Measurements from ENCODE around the gene TM9SF1.
"Not testable (repeated sequence)": the region's sequence is repeated elsewhere in the genome, so short reads cannot be mapped to it uniquely, and the experiment has no call there.

TM9SF1 gene

DNA sequence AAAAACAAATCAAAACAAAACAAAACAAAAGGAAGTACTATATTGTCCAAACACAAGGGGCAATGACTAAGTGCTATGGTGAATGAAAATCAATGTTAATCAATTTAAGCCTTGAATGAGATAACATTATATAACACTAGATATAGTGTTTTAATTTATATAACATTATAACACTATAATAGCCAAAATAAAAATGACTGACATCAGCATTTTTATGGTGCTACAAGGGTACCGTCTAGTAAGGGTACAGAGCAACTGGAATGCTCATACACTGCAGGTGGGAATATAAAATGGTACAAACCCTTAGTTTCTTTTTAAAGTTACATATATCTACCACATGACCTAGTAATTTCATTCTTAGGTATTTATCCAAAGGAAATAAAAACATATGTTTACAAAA lies 31.2 kb upstream of the TM9SF1 start:
- DNase-seq (ENCODE audit: extremely low read depth in 1 of 2, low read depth in 1 of 2): no peak

DNA sequence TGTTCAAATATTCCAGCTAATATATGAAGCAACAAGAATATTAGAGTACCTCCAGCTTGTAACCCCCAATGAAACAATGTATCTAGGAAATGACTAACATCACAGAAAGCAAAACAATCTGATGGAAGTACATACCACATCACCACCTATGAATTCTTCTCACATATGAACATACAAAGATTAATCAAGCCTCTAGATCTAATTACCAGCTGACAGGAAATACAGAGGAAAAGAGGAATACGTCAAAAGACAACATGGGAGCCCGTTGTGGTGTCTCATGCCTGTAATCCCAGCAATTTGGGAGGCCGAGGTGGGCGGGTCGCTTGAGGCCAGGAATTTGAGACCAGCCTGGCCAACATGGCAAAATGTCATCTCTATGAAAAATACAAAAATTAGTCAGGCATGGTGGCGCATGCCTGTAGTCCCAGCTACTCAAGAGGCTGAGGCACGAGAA lies 29.4 kb upstream of the TM9SF1 start:
- no peak for DNase-seq (ENCODE audit: extremely low read depth in 1 of 2, low read depth in 1 of 2)

GRCh38 chr14:24222987-24223386 lies 27.7 kb upstream of the TM9SF1 start:
- DNase-seq (ENCODE audit: extremely low read depth in 1 of 2, low read depth in 1 of 2): not testable (repeated sequence)

DNA sequence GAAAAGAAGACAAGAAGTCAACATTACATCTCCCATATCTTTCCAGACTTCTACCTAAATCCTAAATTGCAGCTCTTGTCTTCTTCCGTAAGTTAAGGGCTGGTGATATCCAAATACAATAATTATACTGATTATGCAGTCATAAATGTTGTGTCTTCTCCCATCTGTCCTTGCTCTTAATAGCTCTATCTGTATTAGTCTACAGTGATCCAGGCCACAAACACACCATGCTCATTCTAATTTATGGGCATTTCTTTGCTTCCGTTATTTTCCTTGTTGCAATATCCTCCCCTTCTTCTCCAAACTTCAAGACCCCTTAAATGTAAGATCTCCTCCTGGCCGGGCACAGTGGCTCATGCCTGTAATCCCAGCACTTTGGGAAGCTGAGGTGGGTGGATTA lies 24.3 kb upstream of the TM9SF1 start:
- DNase-seq (ENCODE audit: extremely low read depth in 1 of 2, low read depth in 1 of 2): no peak

DNA sequence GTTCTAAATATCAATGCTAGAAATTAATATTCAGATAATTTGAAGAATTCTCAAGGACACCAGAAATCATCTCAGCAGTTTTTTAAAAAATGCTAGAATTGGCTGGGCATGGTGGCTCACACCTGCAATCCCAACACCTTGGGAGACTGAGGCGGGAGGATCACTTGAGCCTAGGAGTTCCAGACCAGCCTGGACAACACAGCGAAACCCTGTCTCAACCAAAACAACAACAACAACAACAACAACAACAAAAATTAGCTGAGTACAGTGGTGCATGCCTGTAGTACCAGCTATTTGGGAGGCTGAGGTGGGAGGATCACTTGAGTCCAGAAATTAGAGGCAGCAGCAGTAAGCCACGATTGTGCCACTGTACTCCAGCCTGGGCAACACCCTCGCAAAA lies 23.8 kb upstream of the TM9SF1 start:
- DNase-seq (ENCODE audit: extremely low read depth in 1 of 2, low read depth in 1 of 2): no peak

DNA sequence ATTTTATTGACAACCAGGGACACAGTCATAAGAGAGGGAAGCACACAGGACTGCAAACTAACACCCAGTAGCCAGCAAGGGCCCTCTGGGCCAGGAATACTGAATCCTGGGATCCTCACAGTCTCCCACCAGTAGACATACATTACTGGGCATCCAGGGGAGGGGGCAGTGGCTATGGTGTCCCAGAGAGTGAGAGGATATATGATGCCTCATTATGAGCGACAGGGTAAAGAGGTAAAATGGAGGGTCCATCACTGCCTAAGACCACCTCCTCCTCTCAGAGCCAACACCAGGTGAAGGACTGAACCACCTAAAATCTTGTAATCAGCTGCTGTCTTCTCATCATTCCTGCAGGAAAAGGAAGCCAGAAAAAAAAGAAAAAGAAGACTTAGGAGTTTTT lies 21.6 kb upstream of the TM9SF1 start:
- not testable (repeated sequence) for DNase-seq (ENCODE audit: extremely low read depth in 1 of 2, low read depth in 1 of 2)

DNA sequence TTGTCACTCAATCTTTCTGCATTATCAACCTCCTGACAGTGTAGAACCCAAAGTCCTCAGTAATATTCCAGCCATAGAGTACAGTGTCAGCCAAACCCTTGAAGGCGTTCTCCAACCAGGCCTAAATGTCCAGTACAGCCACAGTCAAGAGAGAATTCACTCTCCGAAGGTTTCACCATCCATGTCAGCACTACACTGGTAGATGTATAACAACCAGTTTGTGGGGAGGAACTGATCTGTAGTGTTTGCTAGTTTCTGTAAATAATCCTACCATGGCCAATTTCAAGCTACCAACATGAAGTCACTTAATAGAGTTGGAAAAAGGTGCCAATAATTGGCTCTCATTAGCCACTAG lies 21.1 kb upstream of the TM9SF1 start:
- DNase-seq (ENCODE audit: extremely low read depth in 1 of 2, low read depth in 1 of 2): no peak

DNA sequence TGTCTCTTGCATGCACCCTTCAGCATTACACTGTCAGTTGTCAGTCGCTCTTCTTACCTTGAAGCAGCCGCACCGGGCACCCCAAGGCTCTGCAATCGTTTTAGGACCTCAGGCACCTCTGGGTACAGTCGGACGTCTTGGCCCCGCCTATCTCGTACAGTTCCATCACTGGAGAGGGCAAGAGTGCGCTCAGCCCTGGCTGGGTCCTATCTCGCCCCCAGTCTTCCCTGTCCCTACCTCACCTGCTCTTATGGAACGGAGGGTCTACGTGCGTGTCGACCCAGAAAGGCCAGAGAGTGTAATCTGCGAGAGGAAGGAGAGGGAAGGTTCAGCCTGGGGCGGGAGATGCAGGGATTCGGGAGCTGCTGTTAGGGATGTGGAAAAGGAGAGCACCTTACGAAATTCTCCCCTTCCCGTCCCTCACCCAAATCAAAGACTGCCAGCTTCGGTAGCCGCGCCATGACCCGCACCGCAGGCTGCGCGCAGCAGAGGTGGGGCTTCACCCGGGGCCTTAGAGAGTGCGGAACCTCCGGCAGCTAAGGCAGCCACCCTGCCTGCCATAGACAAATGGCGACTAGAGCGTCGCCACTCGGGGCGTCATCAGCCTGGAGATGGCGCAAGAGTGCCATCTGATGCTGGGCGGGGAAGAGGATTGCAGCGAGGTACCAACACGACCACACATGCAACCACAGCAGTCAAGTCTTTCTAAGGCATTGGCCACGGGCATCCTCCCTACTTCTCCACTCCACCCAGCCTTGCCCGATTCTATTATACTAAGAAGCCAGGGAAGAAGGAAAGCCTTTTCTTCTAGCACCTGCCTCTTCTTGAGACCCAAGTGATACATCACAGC lies 20.5 kb upstream of the TM9SF1 start, which contains the start of gene MDP1:
MDP1 (minus strand) TSS at position 572 of the 850 bp plus-strand sequence; CDS start at position 461, 111 bp downstream.
- DNase-seq (ENCODE audit: extremely low read depth in 1 of 2, low read depth in 1 of 2): peak; percentile 62 to 83

DNA sequence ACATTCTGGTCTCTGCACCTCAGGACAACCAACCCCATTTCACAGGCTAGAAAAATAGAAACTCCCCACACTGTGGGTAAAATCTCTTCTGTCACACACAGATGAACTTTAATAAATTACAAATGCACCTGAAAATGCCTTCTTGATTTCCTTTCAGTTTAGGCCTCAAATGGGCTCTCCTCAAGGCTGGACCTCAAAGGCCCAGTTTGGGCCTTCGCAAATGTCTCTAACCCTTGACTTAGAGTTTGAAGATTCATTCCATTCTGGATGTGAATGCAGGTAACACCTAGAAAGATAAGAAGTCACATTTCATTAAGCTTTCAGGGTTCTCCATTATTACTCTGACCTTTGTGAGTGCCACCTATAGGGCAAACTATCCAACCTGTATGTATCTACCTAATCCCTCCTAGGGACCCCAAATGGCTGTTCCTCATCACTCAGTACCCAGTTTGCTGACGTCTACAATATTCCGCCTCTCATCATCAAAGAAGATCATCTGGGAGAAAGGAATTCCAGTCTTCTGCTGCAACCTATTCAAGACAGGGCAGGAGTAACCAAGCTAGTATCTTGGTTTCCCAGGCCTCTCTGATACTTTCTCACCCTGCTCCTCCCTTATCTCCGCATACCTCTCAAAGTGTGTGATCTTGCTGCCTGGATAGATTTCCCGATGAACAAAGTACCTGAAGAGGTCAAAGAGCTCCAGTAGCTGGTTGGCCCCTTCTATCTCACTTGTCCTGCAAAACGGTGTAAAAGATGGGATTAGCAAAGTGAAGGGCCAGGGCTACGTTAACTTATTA lies 18.8 kb upstream of the TM9SF1 start:
- no peak for DNase-seq (ENCODE audit: extremely low read depth in 1 of 2, low read depth in 1 of 2)

DNA sequence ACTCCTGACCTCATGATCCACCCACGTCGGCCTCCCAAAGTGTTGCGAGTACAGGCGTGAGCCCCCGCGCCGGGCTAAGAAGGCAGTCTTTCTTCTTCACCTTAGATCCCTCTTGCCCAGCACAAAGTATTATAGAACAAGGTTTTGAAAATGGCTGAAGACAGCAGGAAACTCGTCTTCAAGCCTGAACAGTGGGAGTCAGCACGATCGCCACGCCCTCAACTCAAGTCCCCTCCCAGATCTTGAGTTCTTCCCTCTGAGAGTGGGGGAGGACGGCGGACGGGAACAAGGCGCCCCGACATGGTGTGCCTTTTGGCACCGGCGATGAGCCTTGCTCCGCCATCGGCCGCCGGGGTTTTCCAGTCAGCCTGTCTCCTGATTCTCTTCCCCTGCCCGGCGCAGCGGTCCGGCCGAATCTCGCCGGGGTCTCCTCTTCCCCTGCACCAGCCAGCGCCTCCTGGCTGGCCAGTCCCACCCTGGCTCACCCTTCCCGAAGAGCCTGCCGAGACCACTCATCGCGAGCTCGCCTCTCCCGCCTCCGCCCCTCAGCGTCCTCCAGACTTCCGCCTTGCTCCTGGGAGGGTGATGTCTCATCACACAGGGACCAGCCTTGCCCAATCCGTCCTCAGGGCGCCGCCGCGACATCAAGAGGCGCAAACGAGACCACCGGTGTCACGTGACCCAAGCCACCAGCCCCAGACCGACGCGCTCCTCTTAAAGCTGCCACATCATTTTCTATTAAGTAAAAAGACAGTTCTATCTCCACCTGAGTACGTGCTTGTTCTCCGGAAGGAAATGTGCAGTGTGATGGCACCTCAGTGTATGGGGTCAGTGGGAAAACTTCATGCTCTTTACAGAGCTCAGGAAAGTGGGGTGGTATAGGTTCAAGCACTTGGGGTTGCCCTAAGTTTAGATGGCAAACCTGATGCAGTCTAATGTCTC lies 18.0 kb upstream of the TM9SF1 start, which contains the start of gene CHMP4A:
CHMP4A (minus strand) TSS at position 565 of the 942 bp plus-strand sequence; CDS start at position 516, 49 bp downstream.
- DNase-seq (ENCODE audit: extremely low read depth in 1 of 2, low read depth in 1 of 2): peak; percentile 88 to 98

- no peak for DNase-seq (ENCODE audit: extremely low read depth in 1 of 2, low read depth in 1 of 2)
Observed at GRCh38 chr14:24211311-24211710, 16.1 kb upstream of the TM9SF1 start.

DNA sequence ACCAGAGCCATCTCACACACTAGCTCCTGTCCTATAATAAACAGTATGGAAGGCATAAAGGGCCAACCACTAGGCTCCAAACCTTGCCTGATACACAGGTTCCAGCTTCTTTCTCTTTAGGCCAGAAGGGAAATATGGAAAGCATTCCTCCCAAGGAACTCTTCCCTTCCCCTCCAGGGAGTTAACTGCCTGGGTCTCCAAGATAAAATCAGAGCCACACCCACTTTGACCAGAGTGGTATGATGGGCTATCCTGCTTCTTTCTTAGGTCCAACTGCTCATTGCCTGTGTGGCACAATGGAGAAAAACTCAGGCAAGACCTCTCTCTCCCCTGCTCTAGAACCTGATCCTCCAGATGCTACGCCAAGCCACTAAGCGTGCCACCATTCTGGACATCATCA lies 12.4 kb upstream of the TM9SF1 start:
- no peak for DNase-seq (ENCODE audit: extremely low read depth in 1 of 2, low read depth in 1 of 2)

- no peak for DNase-seq (ENCODE audit: extremely low read depth in 1 of 2, low read depth in 1 of 2)
Observed at GRCh38 chr14:24207104-24207551, 11.9 kb upstream of the TM9SF1 start.

DNA sequence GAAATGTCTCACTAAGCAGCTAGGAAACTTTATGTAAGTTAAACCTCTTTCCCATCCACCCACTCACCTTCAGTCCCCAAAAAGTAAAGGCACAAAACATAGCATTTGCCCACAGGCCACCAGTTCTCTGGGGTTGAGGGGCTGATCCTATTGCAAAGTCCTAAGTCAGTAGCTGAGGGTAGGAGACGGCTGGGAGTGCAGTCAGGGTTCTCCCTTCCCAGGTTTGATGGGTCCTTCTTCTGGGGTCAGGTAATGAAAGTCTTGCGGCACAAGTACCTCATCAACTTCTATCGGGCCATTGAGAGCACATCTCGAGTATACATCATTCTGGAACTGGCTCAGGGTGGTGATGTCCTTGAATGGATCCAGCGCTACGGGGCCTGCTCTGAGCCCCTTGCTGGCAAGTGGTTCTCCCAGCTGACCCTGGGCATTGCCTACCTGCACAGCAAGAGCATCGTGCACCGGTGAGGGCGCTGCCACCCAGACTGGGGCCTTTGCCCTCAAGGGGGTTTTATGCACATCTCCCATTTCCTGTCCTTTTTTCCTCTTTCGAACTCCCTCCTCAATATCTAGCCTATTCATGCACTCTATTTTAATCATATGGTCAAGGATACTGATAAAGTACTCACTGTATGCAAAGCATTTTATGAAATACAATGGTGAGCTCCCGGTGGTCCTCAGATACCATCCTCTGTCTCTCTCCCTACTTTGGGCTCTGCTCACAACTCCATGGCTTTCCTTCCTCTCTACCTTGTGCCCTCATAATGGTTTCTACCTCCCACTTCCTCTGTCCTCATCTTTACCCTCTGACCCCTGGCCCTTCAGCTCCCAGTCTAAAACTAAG lies 11.2 kb upstream of the TM9SF1 start:
- no peak for DNase-seq (ENCODE audit: extremely low read depth in 1 of 2, low read depth in 1 of 2)

- no peak for DNase-seq (ENCODE audit: extremely low read depth in 1 of 2, low read depth in 1 of 2)
Observed at GRCh38 chr14:24204163-24205146, 9.2 kb upstream of the TM9SF1 start.

DNA sequence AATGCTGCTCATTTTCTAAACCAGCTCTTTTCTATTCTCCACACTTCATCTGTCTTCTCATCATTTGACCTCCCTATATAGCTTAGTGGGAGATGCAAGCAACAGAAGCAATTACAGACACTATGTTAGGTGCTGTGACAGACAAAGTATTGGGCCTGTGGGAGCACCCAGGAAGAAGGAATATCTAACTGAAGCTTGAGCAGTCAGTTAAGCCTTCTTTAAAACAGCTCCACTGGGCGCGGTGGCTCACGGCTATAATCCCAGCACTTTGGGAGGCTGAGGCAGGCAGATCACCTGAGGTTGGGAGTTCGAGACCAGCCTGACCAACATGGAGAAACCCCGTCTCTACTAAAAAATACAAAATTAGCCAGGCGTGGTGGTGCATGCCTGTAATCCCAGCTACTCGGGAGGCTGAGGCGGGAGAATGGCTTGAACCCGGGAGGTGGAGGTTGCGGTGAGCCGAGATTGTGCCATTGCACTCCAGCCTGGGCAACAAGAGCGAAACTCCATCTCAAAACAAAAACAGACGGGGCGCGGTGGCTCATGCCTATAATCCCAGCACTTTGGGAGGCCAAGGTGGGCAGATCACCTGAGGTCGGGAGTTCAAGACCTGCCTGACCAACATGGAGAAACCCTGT lies 8.1 kb upstream of the TM9SF1 start:
- DNase-seq (ENCODE audit: extremely low read depth in 1 of 2, low read depth in 1 of 2): not testable (repeated sequence)

DNA sequence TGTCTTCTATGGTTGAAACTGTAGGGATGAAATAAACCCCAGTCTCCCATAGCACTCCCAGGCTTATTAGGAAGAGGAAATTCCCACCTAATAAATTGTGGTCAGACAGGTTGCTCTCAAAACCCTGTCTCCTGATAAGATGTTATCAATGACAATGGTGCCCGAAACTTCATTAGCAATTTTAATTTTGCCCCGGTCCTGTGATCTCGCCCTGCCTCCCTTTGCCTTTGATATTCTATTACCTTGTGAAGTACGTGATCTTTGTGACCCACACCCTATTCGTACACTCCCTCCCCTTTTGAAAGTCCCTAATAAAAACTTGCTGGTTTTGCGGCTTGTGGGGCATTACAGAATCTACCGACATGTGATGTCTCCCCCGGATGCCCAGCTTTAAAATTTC lies 7.3 kb upstream of the TM9SF1 start:
- DNase-seq (ENCODE audit: extremely low read depth in 1 of 2, low read depth in 1 of 2): not testable (repeated sequence)

Measured in stimulated activated CD8-positive, alpha-beta memory T cell treated with anti-CD3 and anti-CD28 coated beads, Interleukin-7, amount 100 ng/mL, for 48 hours (primary cell).